ENCODE data around the gene MAST4. TPM values are rescaled to one million over a fixed set of nuclear protein-coding genes. Genes with fewer than 3 reads are reported as not detected.

MAST4 gene
- total RNA-seq, 2 donors from 2014 or later: 30.5 to 47.8 TPM

GRCh38 chr5:66986009-66986408 lies 389.8 kb downstream of the MAST4 start:
- no peaks in the 10 kb centered on the region for H3K36me3 ChIP-seq
- peaks cover 9 to 30% of the 10 kb centered on the region in 2 donors for H3K4me1 ChIP-seq (ENCODE audit: control insufficient read depth in 1 of 2, low read depth in 2 of 2)
- H3K9me3 ChIP-seq: no peaks in the 10 kb centered on the region
- no peak for DNase-seq (ENCODE audit: low spot score)
- H3K27ac ChIP-seq: no peak overlapping the region
- no peak for ATAC-seq (ENCODE audit: insufficient number of reproducible peaks, low FRiP score, low read depth)
- TF ChIP-seq CTCF (IDR thresholded peaks at IDR 0.05): no peak
- H3K27me3 ChIP-seq (replicated peaks; ENCODE audit: insufficient read depth): no peaks in the 10 kb centered on the region
- no peak overlapping the region for H3K4me3 ChIP-seq

- Histone ChIP-seq H3K27ac (no peak overlapping the region), H3K4me1 (ENCODE audit: control insufficient read depth in 1 of 2, low read depth in 2 of 2) (peaks cover 7 to 24% of the 10 kb centered on the region in 2 donors), H3K4me3 (no peak overlapping the region), H3K9me3 (no peaks in the 10 kb centered on the region), H3K27me3 (replicated peaks; ENCODE audit: insufficient read depth) (no peaks in the 10 kb centered on the region), H3K36me3 (no peaks in the 10 kb centered on the region)
- no peak for ATAC-seq (ENCODE audit: insufficient number of reproducible peaks, low FRiP score, low read depth)
- no peak for TF ChIP-seq CTCF (IDR thresholded peaks at IDR 0.05)
- DNase-seq (ENCODE audit: low spot score): no peak
These were observed 390.3 kb downstream of the MAST4 start for GRCh38 chr5:66986534-66986933.

GRCh38 chr5:66987126-66987525 lies 390.9 kb downstream of the MAST4 start:
- Histone ChIP-seq H3K4me1 (ENCODE audit: control insufficient read depth in 1 of 2, low read depth in 2 of 2) (peaks cover 5 to 19% of the 10 kb centered on the region in 2 donors), H3K9me3 (no peaks in the 10 kb centered on the region), H3K27me3 (replicated peaks; ENCODE audit: insufficient read depth) (no peaks in the 10 kb centered on the region), H3K27ac (no peak overlapping the region), H3K36me3 (no peaks in the 10 kb centered on the region), H3K4me3 (no peak overlapping the region)
- TF ChIP-seq CTCF (IDR thresholded peaks at IDR 0.05): no peak
- no peak for ATAC-seq (ENCODE audit: insufficient number of reproducible peaks, low FRiP score, low read depth)
- no peak for DNase-seq (ENCODE audit: low spot score)

GRCh38 chr5:66987540-66987939 lies 391.3 kb downstream of the MAST4 start:
- Histone ChIP-seq H3K4me3 (no peak overlapping the region), H3K4me1 (ENCODE audit: control insufficient read depth in 1 of 2, low read depth in 2 of 2) (peaks cover 5 to 17% of the 10 kb centered on the region in 2 donors), H3K27ac (no peak overlapping the region), H3K27me3 (replicated peaks; ENCODE audit: insufficient read depth) (no peaks in the 10 kb centered on the region), H3K36me3 (no peaks in the 10 kb centered on the region), H3K9me3 (no peaks in the 10 kb centered on the region)
- TF ChIP-seq CTCF (IDR thresholded peaks at IDR 0.05): no peak
- DNase-seq (ENCODE audit: low spot score): no peak
- ATAC-seq (ENCODE audit: insufficient number of reproducible peaks, low FRiP score, low read depth): no peak

GRCh38 chr5:66987949-66988838 lies 392.0 kb downstream of the MAST4 start:
- ATAC-seq (ENCODE audit: insufficient number of reproducible peaks, low FRiP score, low read depth) (no peak), DNase-seq (ENCODE audit: low spot score) (no peak)
- no peak overlapping the region for H3K4me3 ChIP-seq

More at GRCh38 chr5:66987949-66988838, 392.0 kb downstream of the MAST4 start:
- no peaks in the 10 kb centered on the region for H3K27me3 ChIP-seq (replicated peaks; ENCODE audit: insufficient read depth)
- no peaks in the 10 kb centered on the region for H3K36me3 ChIP-seq
- peak; percentile 90 for TF ChIP-seq CTCF (IDR thresholded peaks at IDR 0.05)
- no peaks in the 10 kb centered on the region for H3K9me3 ChIP-seq
- peaks cover 5 to 17% of the 10 kb centered on the region in 2 donors for H3K4me1 ChIP-seq (ENCODE audit: control insufficient read depth in 1 of 2, low read depth in 2 of 2)
- no peak overlapping the region for H3K27ac ChIP-seq

Measured in thoracic aorta (tissue), 2 donors.